MG63 (cell line): ENCODE data around the gene PNCK. TPM values are rescaled to one million over a fixed set of nuclear protein-coding genes. Genes with fewer than 3 reads are reported as not detected.

ENCODE experiments used
- DNase-seq: peaks from one replicate; pipeline ENCODE4 v3.0.0-alpha.2; 2020
- H3K27me3 ChIP-seq: fragments of 250-450 bp; sonication (Bioruptor Pico); 2 replicates; pipeline ENCODE4 v1.5.1; 2020; ENCODE audit warnings: mild to moderate bottlenecking, moderate library complexity
- H3K36me3 ChIP-seq: fragments of 250-450 bp; sonication (Bioruptor Pico); 2 replicates; pipeline ENCODE4 v1.5.1; 2020; ENCODE audit warnings: mild to moderate bottlenecking, moderate library complexity
- H3K4me3 ChIP-seq: fragments of 250-450 bp; sonication (Bioruptor Pico); 2 replicates; pipeline ENCODE4 v1.5.1; 2020; ENCODE audit warnings: mild to moderate bottlenecking, moderate library complexity
- H3K9me3 ChIP-seq: fragments of 250-450 bp; sonication (Bioruptor Pico); 2 replicates; pipeline ENCODE4 v1.5.1; 2020; ENCODE audit warnings: mild to moderate bottlenecking, moderate library complexity
- total RNA-seq: library from RNA; depleted of rRNA; stranded (reverse); fragments of >200 nt; shearing (Covaris generic); gene quantifications from 2 replicates; pipeline ENCODE4 v1.2.3, GENCODE V29; 2014; ENCODE audit warnings: low replicate concordance

PNCK gene
- total RNA-seq, 1 experiment from 2014 or later: 0.43 TPM

DNA sequence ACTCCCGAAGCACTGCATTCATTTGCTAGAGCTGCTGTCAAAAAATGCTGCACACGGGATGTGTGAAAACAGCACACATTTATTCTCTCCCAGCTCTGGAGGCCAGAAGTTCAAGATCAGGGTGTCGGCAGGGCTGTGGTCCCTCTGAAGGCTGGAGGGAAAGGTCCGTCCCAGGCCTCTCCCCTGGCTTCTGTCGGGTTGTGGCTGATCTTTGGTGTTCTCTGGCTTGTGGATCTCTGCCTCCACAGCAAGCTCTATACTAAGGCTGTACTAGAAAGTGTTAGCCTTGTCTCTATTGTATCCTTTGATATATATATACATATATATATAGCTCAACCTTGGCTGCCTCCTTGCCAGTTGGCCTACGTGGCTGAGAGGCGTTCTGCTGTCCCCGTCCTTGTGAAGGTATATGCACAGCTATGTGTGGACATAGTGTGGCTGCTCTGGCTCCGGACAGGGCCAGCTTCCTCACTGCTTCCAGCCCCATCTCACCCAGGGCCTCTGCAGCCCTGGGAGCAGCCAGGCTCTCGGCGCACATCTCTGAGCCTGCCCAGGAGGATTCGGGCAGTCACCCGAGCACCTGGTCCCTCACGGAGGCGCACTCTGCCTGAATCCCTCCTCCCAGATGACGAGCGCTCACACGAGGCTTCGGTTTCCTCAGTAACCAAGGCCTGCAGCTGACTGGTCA, 41.6 kb downstream of the PNCK start:
- H3K36me3 ChIP-seq: no peaks in the 10 kb centered on the region
- DNase-seq: no peak

DNA sequence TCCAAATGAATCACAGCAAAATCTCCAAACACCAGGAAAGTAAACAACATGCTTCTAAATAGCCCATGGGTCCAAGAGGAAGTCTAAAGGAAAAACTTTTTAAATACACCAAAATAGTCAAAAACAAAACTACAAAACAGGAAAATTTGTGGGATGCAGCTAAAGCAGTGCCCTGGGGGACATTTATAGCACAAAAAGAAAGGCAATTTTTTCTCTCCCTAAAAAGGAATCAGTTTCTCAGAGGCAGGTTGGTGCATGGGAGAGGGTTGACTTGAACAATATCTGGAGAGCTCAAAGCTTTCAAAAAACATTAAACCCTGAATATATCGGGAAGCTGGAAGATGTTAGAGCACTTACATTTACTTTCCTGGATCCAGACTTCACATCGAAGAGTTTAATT, 42.3 kb downstream of the PNCK start:
- no peak for DNase-seq
- Histone ChIP-seq H3K9me3 (no peaks in the 10 kb centered on the region), H3K4me3 (no peak overlapping the region), H3K27me3 (no peaks in the 10 kb centered on the region), H3K36me3 (no peaks in the 10 kb centered on the region)

More for the DNA sequence above, 41.6 kb downstream of the PNCK start:
- Histone ChIP-seq H3K27me3 (no peaks in the 10 kb centered on the region), H3K9me3 (no peaks in the 10 kb centered on the region), H3K4me3 (no peak overlapping the region)

DNA sequence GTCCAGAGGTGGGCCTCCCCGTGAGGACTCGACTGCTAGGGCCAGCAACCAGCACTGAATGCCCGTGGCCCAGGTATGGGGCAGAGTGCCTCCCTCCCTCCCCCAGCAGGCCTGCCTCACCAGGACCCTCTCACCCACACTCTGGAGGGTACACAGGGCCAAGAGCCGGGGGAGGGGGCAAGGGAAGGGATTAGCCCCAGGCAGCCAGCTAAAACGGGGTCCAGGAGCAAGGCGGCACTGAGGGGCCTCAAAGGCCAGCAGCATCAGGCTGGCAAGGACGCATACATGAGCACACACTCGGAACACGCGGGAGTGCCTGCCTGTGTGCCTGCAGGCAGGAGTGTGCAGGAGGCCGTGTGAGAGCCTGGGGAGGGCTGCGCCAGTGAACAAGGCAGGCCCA, 44.9 kb downstream of the PNCK start:
- Histone ChIP-seq H3K36me3 (no peaks in the 10 kb centered on the region), H3K9me3 (no peaks in the 10 kb centered on the region), H3K4me3 (no peak overlapping the region), H3K27me3 (no peaks in the 10 kb centered on the region)
- no peak for DNase-seq

DNA sequence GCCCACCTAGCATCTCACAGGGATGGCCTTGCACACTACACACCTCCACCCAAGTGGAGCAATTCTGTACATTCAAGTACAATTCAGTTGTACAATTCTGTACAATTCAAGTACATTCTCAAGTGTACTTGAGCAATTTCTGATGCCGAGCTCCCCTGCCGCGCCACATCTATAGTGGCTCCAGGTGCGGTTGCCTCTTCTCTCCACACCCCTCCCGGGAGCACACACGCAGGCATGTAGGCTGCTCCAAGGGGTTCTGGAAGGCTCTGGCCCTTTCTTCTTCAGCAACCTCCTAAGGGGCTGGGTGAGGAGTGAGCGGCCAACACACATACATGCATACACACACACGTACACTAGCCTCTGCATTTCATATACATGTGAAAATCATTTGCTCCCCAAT, 45.5 kb downstream of the PNCK start:
- no peak for DNase-seq
- H3K36me3 ChIP-seq: no peaks in the 10 kb centered on the region
- H3K27me3 ChIP-seq: no peaks in the 10 kb centered on the region
- no peaks in the 10 kb centered on the region for H3K9me3 ChIP-seq
- no peak overlapping the region for H3K4me3 ChIP-seq

DNA sequence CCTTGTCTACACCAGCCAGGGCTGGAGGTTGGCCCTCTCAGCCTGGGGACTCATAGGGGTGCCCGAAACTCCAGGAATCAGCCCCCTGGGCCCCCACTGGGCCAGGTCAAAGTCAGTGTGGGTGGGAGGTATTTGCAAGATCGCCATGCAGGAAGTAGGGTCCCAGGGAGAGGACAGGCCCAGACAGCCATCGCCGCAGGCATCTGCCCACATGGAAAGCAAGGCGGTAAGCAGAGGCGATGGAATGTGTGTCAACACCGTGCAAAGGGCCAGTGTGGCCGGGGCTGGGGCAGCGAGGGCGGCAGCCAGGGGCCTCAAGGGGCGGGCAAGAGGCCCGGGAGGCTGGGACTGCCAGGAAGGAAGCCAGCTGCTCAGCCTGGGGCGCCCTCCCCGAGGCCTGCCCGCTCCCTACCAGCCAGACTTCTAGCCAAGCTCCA, 45.9 kb downstream of the PNCK start:
- no peaks in the 10 kb centered on the region for H3K27me3 ChIP-seq
- no peak overlapping the region for H3K4me3 ChIP-seq
- H3K9me3 ChIP-seq: no peaks in the 10 kb centered on the region
- no peaks in the 10 kb centered on the region for H3K36me3 ChIP-seq
- DNase-seq: no peak

DNA sequence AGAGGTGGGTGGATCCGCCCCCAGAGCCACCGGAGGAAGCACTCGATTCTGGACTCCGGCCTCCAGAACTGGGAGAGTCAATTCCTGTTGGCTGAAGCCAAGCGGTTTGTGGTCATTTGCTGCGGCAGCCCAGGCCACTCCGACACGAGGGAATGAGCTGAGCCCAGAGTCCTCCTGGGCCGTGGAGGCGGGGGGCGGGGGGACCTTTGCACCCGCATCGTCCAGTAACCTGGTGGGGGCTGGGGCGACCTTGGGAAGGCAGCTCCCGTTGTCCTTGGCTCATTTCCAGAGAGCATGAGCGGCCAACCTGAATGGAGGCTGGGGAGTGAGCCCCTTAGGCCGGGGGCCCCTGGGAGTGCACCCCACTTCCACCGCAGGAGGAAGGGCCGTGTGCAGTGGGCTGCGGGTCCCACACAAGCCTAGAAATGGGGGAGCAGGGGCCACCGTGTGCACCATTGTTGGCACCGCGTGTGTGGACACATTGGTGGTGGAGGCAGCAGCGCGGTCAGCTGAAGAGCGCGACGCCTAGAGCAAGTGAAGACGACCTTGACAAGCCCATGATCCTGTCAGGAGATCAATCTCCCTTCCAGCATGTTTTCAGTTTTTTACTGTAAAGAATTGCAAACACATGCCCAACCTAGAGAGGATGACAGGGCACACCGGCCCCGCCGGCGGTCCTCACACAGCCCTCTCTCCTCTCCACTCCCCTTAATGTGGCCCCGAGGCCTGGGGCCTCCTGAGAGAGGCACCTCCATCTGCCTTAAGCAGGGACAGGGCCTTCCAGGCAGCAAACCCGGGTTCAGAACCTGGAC, 46.5 kb downstream of the PNCK start:
- no peak for DNase-seq
- Histone ChIP-seq H3K4me3 (no peak overlapping the region), H3K9me3 (no peaks in the 10 kb centered on the region), H3K27me3 (no peaks in the 10 kb centered on the region), H3K36me3 (no peaks in the 10 kb centered on the region)

DNA sequence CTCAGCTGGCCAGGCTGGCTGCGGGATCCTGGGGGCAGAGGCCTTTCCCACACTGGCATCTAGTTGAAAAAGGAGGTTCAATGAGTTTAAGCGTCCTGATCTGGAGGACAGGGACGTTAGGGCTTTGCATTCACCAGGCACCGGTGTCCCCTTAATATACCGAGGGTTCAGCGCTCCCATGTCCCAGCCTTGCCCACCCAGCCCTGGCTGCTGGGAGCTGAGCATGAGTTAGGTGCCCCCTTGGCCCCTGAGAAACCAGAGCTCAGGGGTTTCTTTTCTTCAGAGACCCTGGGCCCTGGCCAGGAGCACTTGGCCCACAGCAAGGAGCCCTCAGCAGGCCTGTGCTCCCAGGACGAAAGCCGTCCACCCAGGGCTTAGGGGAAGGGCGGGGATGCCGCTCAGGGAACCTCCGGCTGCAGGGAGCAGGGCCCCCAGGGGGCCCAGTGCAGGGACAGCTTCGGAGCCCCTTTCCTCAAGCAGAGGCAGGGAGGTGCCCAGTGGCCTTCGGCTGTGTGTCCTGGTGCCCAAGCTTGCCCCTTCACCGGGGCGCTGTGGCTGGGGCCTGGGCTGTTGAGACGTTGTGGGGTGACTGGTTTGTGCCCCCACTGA, 47.5 kb downstream of the PNCK start:
- Histone ChIP-seq H3K4me3 (no peak overlapping the region), H3K27me3 (no peaks in the 10 kb centered on the region), H3K9me3 (no peaks in the 10 kb centered on the region), H3K36me3 (no peaks in the 10 kb centered on the region)
- DNase-seq: no peak

DNA sequence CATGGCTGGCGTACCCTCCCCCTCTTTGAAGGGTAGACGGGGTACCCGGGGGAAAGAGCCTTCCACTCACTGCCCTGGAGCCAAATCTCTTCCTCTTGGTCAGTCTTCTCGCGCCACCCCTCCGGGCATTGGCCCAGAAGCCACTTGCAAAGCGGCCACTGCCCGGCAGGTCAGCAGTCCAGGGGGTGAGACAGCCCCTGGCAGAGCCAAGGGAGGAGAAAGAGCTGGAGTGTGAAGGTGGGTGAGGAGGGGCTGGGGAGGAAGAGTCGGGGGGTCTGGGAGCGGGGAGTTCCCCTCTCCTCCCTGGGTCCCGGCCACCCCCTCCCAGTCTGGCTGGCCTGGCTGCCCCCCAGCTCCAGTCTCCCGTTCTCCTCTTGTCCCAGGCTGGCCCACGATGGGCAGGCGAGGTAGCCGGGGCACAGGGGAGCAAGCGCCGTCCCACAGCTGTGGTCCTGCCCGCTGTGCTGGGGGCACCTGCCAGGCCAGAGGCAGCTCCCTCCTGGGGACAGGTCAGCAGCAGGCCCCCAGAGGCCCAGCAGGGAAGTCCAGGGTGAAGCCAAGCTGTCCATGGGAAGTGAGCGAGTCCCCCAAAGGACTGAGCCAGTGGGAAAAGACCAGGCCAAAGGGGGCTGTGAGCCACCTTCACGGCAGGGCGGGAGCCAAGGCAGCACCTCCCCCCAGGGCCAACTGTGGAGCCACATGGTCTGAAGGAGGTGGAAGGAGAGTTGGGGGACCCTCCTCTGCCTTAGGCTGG, 48.2 kb downstream of the PNCK start:
- H3K9me3 ChIP-seq: no peaks in the 10 kb centered on the region
- H3K4me3 ChIP-seq: no peak overlapping the region
- DNase-seq: no peak

DNA sequence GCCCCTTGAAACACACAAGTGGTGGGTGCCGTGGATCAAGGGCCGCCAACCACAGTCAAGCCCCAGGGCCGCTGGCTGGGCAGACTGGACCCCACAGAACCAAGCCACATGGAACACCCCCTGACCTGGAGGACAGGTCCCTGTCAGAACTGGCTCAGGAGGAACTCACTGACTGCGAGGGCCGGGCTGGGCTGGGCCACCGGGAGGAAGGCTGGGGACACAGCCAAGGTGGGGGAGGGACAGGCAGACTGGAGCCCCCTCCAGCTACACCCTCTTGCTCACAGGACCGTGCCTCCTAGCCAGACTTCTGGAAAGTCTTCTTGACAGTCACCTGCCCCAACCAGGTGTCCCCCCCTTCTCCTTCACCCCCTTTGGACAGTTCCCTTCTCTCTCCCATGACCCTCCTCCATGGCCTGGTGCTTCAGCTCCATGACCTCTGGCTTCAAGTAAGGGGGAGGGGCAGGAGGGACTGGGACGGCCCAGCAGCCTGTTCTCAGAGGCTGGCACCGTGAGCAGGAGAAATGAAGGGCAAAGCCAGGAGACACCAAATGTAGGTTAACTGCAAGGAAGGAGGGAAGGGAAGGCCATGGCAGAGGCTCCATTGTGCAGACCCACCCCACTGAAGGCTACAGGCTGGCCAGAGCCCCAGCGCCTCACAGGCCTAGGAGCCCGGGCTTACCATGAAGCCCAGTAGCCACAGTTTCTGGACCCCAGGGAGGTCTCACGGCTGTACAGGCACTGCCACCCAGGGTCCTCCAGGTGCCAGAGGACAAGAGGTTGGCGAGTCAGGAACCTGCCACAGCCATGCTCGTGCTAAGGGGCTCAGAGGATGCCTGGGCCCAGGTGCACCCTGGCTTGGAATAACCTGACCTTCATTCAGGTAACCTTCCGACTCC, 49.2 kb downstream of the PNCK start:
- no peak for DNase-seq
- Histone ChIP-seq H3K36me3 (no peaks in the 10 kb centered on the region), H3K4me3 (no peak overlapping the region), H3K9me3 (no peaks in the 10 kb centered on the region), H3K27me3 (no peaks in the 10 kb centered on the region)

More for the DNA sequence above, 48.2 kb downstream of the PNCK start:
- H3K36me3 ChIP-seq: no peaks in the 10 kb centered on the region
- no peaks in the 10 kb centered on the region for H3K27me3 ChIP-seq

DNA sequence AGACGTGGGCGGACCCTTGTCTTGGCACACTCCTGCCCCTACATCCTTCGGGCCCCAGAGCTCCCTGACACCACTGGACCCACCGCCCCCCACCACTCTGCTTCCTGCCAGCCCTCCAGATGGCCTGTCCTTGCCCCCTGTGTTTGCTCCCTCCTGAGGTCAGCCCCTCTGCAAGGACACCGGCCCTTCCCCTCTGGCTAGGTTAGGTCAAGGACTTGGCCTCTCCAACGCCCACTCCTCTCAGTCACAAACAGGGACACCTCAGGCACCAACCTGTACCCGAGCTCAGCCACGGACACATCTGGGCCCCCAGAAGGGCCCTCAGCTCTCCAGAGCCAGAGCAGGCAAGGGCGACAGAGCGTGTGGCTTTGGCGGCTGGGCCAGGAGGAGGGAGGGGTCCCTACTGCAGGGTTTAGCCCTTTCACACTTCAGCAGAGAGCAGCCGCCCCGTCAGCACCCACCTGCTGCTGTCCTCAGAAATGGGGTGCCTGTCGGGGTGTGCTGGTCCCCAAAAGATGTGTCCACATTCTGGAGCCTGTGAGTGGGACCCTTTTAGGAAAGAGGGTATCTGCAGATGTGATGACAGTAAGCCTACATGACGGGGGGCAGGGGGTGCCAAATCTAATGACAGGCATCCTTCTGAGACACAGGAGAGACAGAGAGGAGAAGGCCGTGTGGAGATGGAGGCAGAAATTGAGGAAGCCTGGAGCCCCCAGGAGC, 50.1 kb downstream of the PNCK start:
- no peaks in the 10 kb centered on the region for H3K27me3 ChIP-seq
- H3K9me3 ChIP-seq: no peaks in the 10 kb centered on the region
- no peaks in the 10 kb centered on the region for H3K36me3 ChIP-seq
- no peak for DNase-seq
- no peak overlapping the region for H3K4me3 ChIP-seq

DNA sequence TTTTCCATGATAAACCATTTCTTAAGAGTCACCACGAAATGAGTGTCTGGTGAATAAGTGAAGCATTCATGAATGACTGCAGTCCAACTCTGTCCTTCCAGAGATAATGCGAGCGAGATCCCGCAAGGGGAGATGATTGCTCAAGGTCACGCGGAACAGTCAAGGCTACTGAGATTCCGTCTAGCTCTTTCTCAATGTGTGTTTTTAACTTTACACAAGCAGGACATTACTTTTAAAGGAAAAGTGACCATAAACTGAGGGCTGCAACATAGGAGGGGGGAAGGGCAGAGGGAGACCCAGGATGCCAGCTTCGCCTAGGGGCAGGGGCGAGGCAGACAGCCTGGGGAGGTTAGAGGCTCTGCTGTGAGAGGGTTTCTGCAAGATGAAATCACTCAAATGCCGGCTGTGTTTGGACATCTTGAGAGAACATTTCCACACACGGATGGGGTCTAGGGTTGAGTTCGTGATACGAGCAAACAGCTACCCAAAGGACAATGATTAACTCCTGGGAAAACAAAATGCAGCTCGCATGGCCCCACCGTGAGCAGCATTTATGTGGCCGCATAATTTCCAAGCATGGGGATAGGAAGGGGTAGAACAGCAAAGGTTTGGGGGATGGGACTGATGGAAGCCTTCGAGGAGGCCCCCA, 50.8 kb downstream of the PNCK start:
- no peaks in the 10 kb centered on the region for H3K36me3 ChIP-seq
- no peak for DNase-seq

DNA sequence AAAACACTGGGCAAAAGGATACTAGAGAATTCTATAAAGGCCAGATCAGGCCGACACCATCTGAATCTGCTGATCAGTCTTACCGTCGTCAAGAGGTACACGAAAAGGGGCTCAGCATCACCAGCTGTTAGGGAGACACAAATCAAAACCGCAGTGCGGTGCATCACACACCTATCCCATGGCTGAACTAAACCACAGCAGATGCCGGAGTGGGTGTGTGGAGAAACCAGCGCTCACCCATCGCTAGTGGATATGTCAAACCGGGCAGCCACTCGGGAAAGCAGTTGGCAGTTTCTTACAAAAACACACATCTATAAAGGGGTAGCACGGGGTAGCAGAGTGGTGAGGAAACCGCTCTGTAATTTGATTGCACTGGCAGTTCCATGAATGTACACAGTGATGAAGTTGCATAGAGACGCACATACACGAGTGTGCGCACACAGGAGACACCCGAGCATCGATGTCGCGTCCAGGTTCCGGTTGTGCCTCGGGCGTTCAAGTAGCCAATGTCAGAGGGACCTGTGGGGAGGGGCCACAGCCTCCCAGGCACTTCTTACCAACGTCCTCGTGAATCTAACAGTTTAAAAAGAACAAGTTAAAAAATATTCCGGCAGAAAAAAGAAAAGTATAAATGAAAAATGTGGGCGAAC, 51.5 kb downstream of the PNCK start:
- H3K27me3 ChIP-seq: no peaks in the 10 kb centered on the region
- no peak overlapping the region for H3K4me3 ChIP-seq
- H3K36me3 ChIP-seq: no peaks in the 10 kb centered on the region
- no peaks in the 10 kb centered on the region for H3K9me3 ChIP-seq
- DNase-seq: no peak

More for the DNA sequence above, 50.8 kb downstream of the PNCK start:
- Histone ChIP-seq H3K4me3 (no peak overlapping the region), H3K9me3 (no peaks in the 10 kb centered on the region), H3K27me3 (no peaks in the 10 kb centered on the region)

DNA sequence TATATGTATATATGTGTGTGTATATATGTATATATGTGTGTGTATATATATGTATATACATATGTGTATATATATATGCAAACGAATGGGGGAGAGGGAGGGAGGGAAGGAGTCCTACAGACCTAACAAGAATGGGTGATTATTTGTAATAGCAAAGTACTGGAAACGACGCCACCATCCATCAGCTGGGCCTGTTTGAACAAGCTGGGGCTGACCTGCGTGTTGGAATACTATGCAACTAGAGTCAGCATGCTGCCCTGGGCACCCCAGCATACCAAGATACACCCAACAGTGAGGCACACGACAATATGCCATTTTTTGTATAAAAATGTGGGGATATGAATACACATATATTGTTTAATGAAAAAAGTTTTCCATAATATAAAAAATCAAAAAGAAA, 53.0 kb downstream of the PNCK start:
- no peak for DNase-seq
- Histone ChIP-seq H3K27me3 (no peaks in the 10 kb centered on the region), H3K9me3 (no peaks in the 10 kb centered on the region), H3K36me3 (no peaks in the 10 kb centered on the region), H3K4me3 (no peak overlapping the region)
